Liver (tissue), 9 donors: ENCODE results near the gene HES4. TPM values are rescaled to one million over a fixed set of nuclear protein-coding genes. Genes with fewer than 3 reads are reported as not detected.
"Not testable (repeated sequence)": the region's sequence is repeated elsewhere in the genome, so short reads cannot be mapped to it uniquely, and the experiment has no call there.

Experiments used
- DNase-seq: peaks from one replicate; pipeline ENCODE4 v3.0.0-alpha.2; 2017; ENCODE audit warnings: low spot score
- H3K27ac ChIP-seq, 2 donors: one replicate each; pipeline ENCODE4 v1.7.0; 2013; ENCODE audit warnings: inconsistent platforms in 2 of 2, low read length in 2 of 2, control low read depth in 1 of 2, low read depth in 1 of 2, mild to moderate bottlenecking in 1 of 2
- H3K27me3 ChIP-seq, 4 donors: one replicate each; pipeline versions ENCODE4 v1.6.1 to v1.7.0; 2013; ENCODE audit warnings: low read length in 3 of 4, inconsistent platforms in 1 of 4, mild to moderate bottlenecking in 1 of 4, moderate library complexity in 1 of 4; ENCODE audit not compliant: control insufficient read depth in 4 of 4, insufficient read depth in 4 of 4
- H3K36me3 ChIP-seq, 4 donors: one replicate each; pipeline versions ENCODE4 v1.6.1 to v1.7.0; 2013; ENCODE audit warnings: low read length in 3 of 4, mild to moderate bottlenecking in 3 of 4, low read depth in 1 of 4, moderate library complexity in 1 of 4; ENCODE audit not compliant: control insufficient read depth in 4 of 4, insufficient read depth in 3 of 4
- H3K4me1 ChIP-seq, 4 donors: one replicate each; pipeline versions ENCODE4 v1.6.1 to v1.7.0; 2013; ENCODE audit warnings: low read length in 3 of 4, mild to moderate bottlenecking in 3 of 4, moderate library complexity in 1 of 4; ENCODE audit not compliant: control insufficient read depth in 4 of 4, insufficient read depth in 4 of 4
- H3K4me3 ChIP-seq, 3 donors: one replicate each; pipeline versions ENCODE4 v1.6.1 to v1.7.0; 2013; ENCODE audit warnings: low read length in 3 of 3, control low read depth in 1 of 3, low read depth in 1 of 3, mild to moderate bottlenecking in 1 of 3
- H3K9ac ChIP-seq, 2 donors: one replicate each; pipeline ENCODE4 v1.7.0; 2013; ENCODE audit warnings: low read length in 2 of 2, mild to moderate bottlenecking in 2 of 2, moderate library complexity in 2 of 2, control low read depth in 1 of 2, low read depth in 1 of 2
- H3K9me3 ChIP-seq, 4 donors: one replicate each; pipeline versions ENCODE4 v1.6.1 to v1.7.0; 2013; ENCODE audit warnings: low read length in 3 of 4; ENCODE audit not compliant: control insufficient read depth in 4 of 4
- ATF3 ChIP-seq: IDR thresholded peaks from 2 replicates; pipeline ENCODE4 v1.6.1; 2016; ENCODE audit warnings: antibody characterized with exemption
- EGR1 ChIP-seq, 2 donors: IDR thresholded peaks; 2 replicates each; pipeline ENCODE4 v1.6.1; 2016 to 2018; ENCODE audit warnings: antibody characterized with exemption in 2 of 2, low read depth in 2 of 2
- FOXA2 ChIP-seq: IDR thresholded peaks from 2 replicates; pipeline ENCODE4 v1.6.1; 2016; ENCODE audit warnings: antibody characterized with exemption
- GABPA ChIP-seq, 2 donors: IDR thresholded peaks in 1 of 2; conservative IDR thresholded peaks in 1 of 2; 2 replicates each; pipeline ENCODE4 v1.6.1; 2016; ENCODE audit warnings: antibody characterized with exemption in 2 of 2, mild to moderate bottlenecking in 1 of 2, moderate library complexity in 1 of 2
- HNF4A ChIP-seq, 2 donors: conservative IDR thresholded peaks; 2 replicates each; pipeline ENCODE4 v1.6.1; 2016; ENCODE audit warnings: antibody characterized with exemption in 2 of 2, mild to moderate bottlenecking in 2 of 2
- HNF4G ChIP-seq: IDR thresholded peaks from 2 replicates; pipeline ENCODE4 v1.6.1; 2016; ENCODE audit warnings: antibody characterized with exemption
- JUND ChIP-seq, 2 donors: IDR thresholded peaks; 2 replicates each; pipeline ENCODE4 v1.6.1; 2016; ENCODE audit warnings: antibody characterized with exemption in 2 of 2
- NR2F2 ChIP-seq: IDR thresholded peaks from 2 replicates; pipeline ENCODE4 v1.6.1; 2016; ENCODE audit warnings: antibody characterized with exemption
- RAD21 ChIP-seq, 2 donors: IDR thresholded peaks; 2 replicates each; pipeline ENCODE4 v1.6.1; 2016; ENCODE audit warnings: antibody characterized with exemption in 2 of 2, mild to moderate bottlenecking in 2 of 2
- RXRA ChIP-seq, 2 donors: IDR thresholded peaks; 2 replicates each; pipeline ENCODE4 v1.6.1; 2017 to 2018; ENCODE audit warnings: antibody characterized with exemption in 2 of 2, mild to moderate bottlenecking in 1 of 2
- SP1 ChIP-seq: IDR thresholded peaks from 2 replicates; pipeline ENCODE4 v1.6.1; 2018; ENCODE audit warnings: antibody characterized with exemption, mild to moderate bottlenecking
- TAF1 ChIP-seq: conservative IDR thresholded peaks from 2 replicates; pipeline ENCODE4 v1.6.1; 2016; ENCODE audit warnings: antibody characterized with exemption, mild to moderate bottlenecking
- YY1 ChIP-seq: IDR thresholded peaks from 2 replicates; pipeline ENCODE4 v1.6.1; 2016; ENCODE audit warnings: antibody characterized with exemption, mild to moderate bottlenecking
- ZBTB33 ChIP-seq: IDR thresholded peaks from 2 replicates; pipeline ENCODE4 v1.6.1; 2016; ENCODE audit warnings: antibody characterized with exemption
- WGBS: extraction: QIAGEN DNeasy Blood & Tissue Kit; methylation state at CpG from one replicate; pipeline ENCODE4 v1.1.7; 2013; 5-methylcytosine and 5-hydroxymethylcytosine counted together
- polyA plus RNA-seq, 2 donors: library from polyadenylated mRNA; stranded (reverse) in 1 of 2; unstranded in 1 of 2; fragments of 200-250 nt in 1 of 2; fragments of >200 nt in 1 of 2; fragmentation: Nextera tagmentation in 1 of 2; extraction: Ambion mirVana in 1 of 2; gene quantifications; one replicate each; pipeline versions ENCODE4 v1.2.1 to v1.2.3, GENCODE V29; 2013 to 2015
- total RNA-seq, 2 donors: library from RNA; depleted of rRNA; stranded (reverse); fragments of >200 nt; gene quantifications; one replicate each; pipeline ENCODE4 v1.2.3, GENCODE V29; 2014
- TF ChIP-seq, protein P1 (sequence below): IDR thresholded peaks from 2 replicates; pipeline ENCODE4 v1.6.1; 2016; ENCODE audit warnings: antibody characterized with exemption
- TF ChIP-seq, protein P2 (sequence below): fragments of 150-350 bp; IDR thresholded peaks from 2 replicates; pipeline ENCODE4 v1.5.1; 2017; ENCODE audit warnings: improper control_type of control experiment, low read depth, low read length; ENCODE audit not compliant: missing input control
- TF ChIP-seq, protein P3 (sequence below): IDR thresholded peaks from 2 replicates; pipeline ENCODE4 v1.6.1; 2016; ENCODE audit warnings: antibody characterized with exemption, mild to moderate bottlenecking
- donor health status: healthy.
- donor health status: healthy.
- donor health status: healthy.
- donor health status: healthy.
- donor health status: healthy.

Gene HES4
- total and polyA plus RNA-seq, 4 donors: 0.93 to 1.9 (median 1.7) TPM

GRCh38 chr1:1020000-1020404, 20.1 kb upstream of the HES4 start, which contains the start of gene AGRN:
Gene AGRN, plus strand, starts transcription at chr1:1020120. Its CDS starts 53 bp downstream, at chr1:1020173.
- H3K4me1 ChIP-seq: peaks cover 3 to 10% (median 7%) of the 10 kb centered on the region in 4 donors
- H3K36me3 ChIP-seq: no peaks in the 10 kb centered on the region
- peak within 1 kb of the TSS; percentile 31 to 35 for H3K27ac ChIP-seq
- WGBS: under 1% methylated on average over 57 of the region's 58 CpGs
- DNase-seq: peak; percentile 58
- no peaks in the 10 kb centered on the region for H3K9me3 ChIP-seq
- no peaks in the 10 kb centered on the region for H3K27me3 ChIP-seq
- TF ChIP-seq, protein P1, sequence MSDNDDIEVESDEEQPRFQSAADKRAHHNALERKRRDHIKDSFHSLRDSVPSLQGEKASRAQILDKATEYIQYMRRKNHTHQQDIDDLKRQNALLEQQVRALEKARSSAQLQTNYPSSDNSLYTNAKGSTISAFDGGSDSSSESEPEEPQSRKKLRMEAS: no peak
- TF ChIP-seq YY1: no peak
- peak within 1 kb of the TSS; percentile 65 to 91 (median 77) for H3K4me3 ChIP-seq
- no peak within 1 kb of the TSS for H3K9ac ChIP-seq

DNA sequence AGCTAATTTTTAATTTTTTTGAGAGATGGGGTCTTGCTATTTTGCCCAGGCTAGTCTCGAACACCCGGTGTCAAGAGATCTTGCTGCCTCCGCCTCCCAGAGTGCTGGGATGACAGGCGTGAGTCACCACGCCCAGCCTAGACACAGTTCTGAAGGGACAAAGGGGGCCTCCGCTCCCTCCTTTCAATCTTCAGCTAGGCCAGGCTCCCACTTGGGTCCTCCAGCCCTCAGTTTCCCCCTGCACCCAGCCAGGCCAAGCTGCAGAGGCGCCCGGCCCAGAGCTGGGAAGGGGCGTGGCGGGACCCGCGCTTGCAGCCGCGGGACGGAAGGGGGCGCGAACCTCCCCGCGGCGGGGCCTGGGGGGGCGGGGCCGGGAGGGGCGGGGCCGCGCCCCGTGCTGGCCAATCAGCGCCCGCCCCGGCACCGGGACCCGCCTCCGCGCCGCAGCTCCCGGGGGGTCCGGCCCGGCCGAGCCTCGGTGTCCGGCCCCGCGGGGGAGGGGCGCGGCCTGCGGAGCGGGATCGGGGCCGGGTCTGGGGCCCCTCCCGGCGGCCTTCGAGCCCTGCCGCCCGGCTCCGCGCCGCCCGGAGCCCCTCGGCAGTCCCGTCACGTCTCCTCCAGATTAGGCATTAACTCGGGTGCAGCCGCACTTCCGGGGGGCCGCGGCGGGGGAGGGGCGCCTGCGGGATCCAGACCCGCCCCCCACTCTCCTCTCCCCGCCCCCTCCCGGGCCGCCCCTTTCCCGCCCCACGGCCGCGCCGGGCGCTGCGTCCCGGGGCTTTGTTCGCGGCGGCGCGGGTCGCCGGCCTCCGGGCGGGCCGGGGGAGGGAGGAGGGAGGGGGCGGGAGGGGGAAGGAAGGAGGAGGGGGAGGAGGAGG, 19.5 kb upstream of the HES4 start:
- Histone ChIP-seq H3K27me3 (no peaks in the 10 kb centered on the region), H3K36me3 (no peaks in the 10 kb centered on the region), H3K9me3 (no peaks in the 10 kb centered on the region), H3K4me1 (peaks cover 4 to 13% (median 7%) of the 10 kb centered on the region in 4 donors), H3K27ac (peak overlapping the region; percentile 31 to 35), H3K9ac (no peak overlapping the region), H3K4me3 (peak overlapping the region in 1 of 3 donors; percentile 91)
- TF ChIP-seq ZBTB33: no peak
- no peak for TF ChIP-seq JUND (IDR thresholded peaks at IDR 0.05)
- TF ChIP-seq SP1: no peak
- no peak for TF ChIP-seq HNF4G
- TF ChIP-seq HNF4A (conservative IDR thresholded peaks at IDR 0.05): no peak
- peak in 1 of 2 donors; percentile 11 for TF ChIP-seq RAD21 (IDR thresholded peaks at IDR 0.05)
- no peak for TF ChIP-seq RXRA (IDR thresholded peaks at IDR 0.05)
- TF ChIP-seq, protein P1: no peak
- TF ChIP-seq GABPA (IDR thresholded peaks at IDR 0.05 in 1 of 2, conservative IDR thresholded peaks at IDR 0.05 in 1 of 2): no peak
- TF ChIP-seq YY1: no peak
- no peak for TF ChIP-seq EGR1 (IDR thresholded peaks at IDR 0.05; ENCODE audit: low read depth in 2 of 2)
- TF ChIP-seq, protein P2, sequence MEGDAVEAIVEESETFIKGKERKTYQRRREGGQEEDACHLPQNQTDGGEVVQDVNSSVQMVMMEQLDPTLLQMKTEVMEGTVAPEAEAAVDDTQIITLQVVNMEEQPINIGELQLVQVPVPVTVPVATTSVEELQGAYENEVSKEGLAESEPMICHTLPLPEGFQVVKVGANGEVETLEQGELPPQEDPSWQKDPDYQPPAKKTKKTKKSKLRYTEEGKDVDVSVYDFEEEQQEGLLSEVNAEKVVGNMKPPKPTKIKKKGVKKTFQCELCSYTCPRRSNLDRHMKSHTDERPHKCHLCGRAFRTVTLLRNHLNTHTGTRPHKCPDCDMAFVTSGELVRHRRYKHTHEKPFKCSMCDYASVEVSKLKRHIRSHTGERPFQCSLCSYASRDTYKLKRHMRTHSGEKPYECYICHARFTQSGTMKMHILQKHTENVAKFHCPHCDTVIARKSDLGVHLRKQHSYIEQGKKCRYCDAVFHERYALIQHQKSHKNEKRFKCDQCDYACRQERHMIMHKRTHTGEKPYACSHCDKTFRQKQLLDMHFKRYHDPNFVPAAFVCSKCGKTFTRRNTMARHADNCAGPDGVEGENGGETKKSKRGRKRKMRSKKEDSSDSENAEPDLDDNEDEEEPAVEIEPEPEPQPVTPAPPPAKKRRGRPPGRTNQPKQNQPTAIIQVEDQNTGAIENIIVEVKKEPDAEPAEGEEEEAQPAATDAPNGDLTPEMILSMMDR: peak; percentile 45
- no peak for TF ChIP-seq FOXA2
- no peak for TF ChIP-seq ATF3
- TF ChIP-seq TAF1: no peak
- TF ChIP-seq NR2F2: no peak
- TF ChIP-seq, protein P3, sequence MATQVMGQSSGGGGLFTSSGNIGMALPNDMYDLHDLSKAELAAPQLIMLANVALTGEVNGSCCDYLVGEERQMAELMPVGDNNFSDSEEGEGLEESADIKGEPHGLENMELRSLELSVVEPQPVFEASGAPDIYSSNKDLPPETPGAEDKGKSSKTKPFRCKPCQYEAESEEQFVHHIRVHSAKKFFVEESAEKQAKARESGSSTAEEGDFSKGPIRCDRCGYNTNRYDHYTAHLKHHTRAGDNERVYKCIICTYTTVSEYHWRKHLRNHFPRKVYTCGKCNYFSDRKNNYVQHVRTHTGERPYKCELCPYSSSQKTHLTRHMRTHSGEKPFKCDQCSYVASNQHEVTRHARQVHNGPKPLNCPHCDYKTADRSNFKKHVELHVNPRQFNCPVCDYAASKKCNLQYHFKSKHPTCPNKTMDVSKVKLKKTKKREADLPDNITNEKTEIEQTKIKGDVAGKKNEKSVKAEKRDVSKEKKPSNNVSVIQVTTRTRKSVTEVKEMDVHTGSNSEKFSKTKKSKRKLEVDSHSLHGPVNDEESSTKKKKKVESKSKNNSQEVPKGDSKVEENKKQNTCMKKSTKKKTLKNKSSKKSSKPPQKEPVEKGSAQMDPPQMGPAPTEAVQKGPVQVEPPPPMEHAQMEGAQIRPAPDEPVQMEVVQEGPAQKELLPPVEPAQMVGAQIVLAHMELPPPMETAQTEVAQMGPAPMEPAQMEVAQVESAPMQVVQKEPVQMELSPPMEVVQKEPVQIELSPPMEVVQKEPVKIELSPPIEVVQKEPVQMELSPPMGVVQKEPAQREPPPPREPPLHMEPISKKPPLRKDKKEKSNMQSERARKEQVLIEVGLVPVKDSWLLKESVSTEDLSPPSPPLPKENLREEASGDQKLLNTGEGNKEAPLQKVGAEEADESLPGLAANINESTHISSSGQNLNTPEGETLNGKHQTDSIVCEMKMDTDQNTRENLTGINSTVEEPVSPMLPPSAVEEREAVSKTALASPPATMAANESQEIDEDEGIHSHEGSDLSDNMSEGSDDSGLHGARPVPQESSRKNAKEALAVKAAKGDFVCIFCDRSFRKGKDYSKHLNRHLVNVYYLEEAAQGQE: no peak
- 3% methylated on average over 80 of the region's 91 CpGs for WGBS
- DNase-seq: peak; percentile 83

- peaks cover 11 to 23% (median 14%) of the 10 kb centered on the region in 4 donors for H3K4me1 ChIP-seq
- H3K27ac ChIP-seq: not testable (repeated sequence)
- 95% methylated on average over 26 of the region's 26 CpGs for WGBS
Measured at GRCh38 chr1:1018321-1018685, 18.4 kb upstream of the HES4 start.

More at GRCh38 chr1:1018321-1018685, 18.4 kb upstream of the HES4 start:
- DNase-seq, H3K4me3 ChIP-seq, H3K36me3 ChIP-seq, H3K9me3 ChIP-seq, H3K27me3 ChIP-seq, H3K9ac ChIP-seq: not testable (repeated sequence)
